Measurements from ENCODE around the gene FLNB.
A peak's percentile ranks its signal among the peaks of the same experiment; 100 is the strongest.

The FLNB gene

DNA sequence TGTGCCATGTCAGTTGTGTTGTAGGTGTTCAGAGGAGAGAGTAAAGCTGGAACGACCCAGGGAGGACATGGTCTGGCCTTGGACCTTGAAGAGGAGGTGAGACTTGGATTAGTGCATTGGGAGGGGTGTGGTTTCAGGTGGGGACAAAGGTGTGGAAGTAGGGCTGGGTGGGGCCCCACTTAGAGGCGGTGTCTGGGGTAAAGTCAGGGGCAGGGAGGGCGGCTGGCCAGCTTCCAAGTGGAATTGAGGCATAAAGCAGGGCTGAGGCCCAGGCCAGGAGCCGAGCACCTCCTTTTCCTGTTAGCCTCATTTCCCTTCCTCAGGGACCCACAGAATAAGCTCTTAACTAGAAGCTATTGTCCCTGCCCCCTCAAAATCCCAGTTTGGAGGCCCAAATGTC, 36.2 kb upstream of the FLNB start:
- Histone ChIP-seq H3K79me1 (replicated peaks; ENCODE audit: low read length, poor library complexity, severe bottlenecking) (no peaks in the 10 kb centered on the region), H2AK5ac (ENCODE audit: low read length, severe bottlenecking) (peak overlapping the region; percentile 69), H3K18ac (ENCODE audit: low read depth in 1 of 2, low read length in 2 of 2) (peak overlapping the region; percentile 64 to 81), H3K4ac (ENCODE audit: low read depth in 1 of 2, low read length in 2 of 2) (peak overlapping the region; percentile 59 to 71), H3K27me3 (ENCODE audit: control insufficient read depth in 1 of 2, insufficient read depth in 1 of 2, low read length in 2 of 2) (no peaks in the 10 kb centered on the region), H3K4me1 (ENCODE audit: control insufficient read depth, insufficient read depth, low read depth, low read length) (peaks cover 16% of the 10 kb centered on the region), H2BK120ac (ENCODE audit: low read depth, low read length) (peak overlapping the region; percentile 76), H2AFZ (ENCODE audit: low read depth, low read length) (no peak overlapping the region), H4K8ac (ENCODE audit: low read length) (peak overlapping the region; percentile 79), H3K9me3 (ENCODE audit: control insufficient read depth, low read length) (no peaks in the 10 kb centered on the region), H3K9ac (ENCODE audit: low read length) (no peak overlapping the region), H3K4me3 (ENCODE audit: insufficient read depth in 1 of 2, low read depth in 1 of 2, low read length in 2 of 2) (no peak overlapping the region), H3K14ac (ENCODE audit: low read length in 2 of 2) (no peak overlapping the region), H2BK12ac (ENCODE audit: low read length in 2 of 2) (peak overlapping the region; percentile 93 to 94), H4K91ac (ENCODE audit: low read length) (peak overlapping the region; percentile 95), H3K36me3 (ENCODE audit: control insufficient read depth in 1 of 2, insufficient read depth in 2 of 2, low read depth in 1 of 2, low read length in 2 of 2) (no peaks in the 10 kb centered on the region), H2BK15ac (ENCODE audit: low read depth, poor library complexity, severe bottlenecking) (peak overlapping the region; percentile 62), H2BK5ac (ENCODE audit: low read depth, low read length, poor library complexity, severe bottlenecking) (no peak overlapping the region), H3K23ac (ENCODE audit: low read length in 2 of 2) (no peak overlapping the region), H3K27ac (ENCODE audit: low read length, poor library complexity, severe bottlenecking) (no peak overlapping the region), H3K4me2 (ENCODE audit: low read length, poor library complexity, severe bottlenecking) (no peak overlapping the region)
- DNase-seq: no peak
- 72% methylated on average over 3 of the region's 4 CpGs for WGBS

DNA sequence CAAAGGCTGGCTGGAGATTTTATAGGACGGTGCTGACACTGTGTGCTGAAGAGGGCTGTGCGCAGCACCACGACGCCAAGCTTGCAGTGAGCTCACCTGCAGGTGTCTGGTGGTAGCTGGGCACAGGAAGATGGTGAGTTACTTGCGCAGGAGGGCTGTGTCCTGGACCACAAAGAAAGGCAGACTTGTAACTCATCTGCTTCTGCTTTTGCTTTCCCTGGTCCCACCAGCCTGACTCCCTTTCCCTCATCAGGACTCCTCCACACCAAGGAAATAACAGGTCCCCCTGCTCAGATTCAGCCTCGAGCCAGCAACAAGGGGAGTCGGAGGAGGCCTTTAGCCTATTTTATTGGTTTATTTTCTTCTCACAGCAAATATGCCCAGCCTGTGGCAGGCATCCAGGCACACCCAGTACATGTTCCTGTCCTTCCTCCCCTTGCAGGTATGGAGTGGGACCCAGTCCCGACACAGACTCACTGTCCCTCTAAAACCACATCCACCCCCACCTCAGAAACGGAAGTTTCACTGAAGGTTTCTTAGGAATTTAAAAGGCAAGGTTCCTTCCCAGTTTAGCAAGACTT, 35.6 kb upstream of the FLNB start:
- peak overlapping the region; percentile 54 for H2BK15ac ChIP-seq (ENCODE audit: low read depth, poor library complexity, severe bottlenecking)
- no peak overlapping the region for H2AK5ac ChIP-seq (ENCODE audit: low read length, severe bottlenecking)
- no peaks in the 10 kb centered on the region for H3K9me3 ChIP-seq (ENCODE audit: control insufficient read depth, low read length)
- no peak overlapping the region for H3K23ac ChIP-seq (ENCODE audit: low read length in 2 of 2)
- peak overlapping the region; percentile 52 for H4K8ac ChIP-seq (ENCODE audit: low read length)
- no peak for DNase-seq
- no peaks in the 10 kb centered on the region for H3K27me3 ChIP-seq (ENCODE audit: control insufficient read depth in 1 of 2, insufficient read depth in 1 of 2, low read length in 2 of 2)
- H3K27ac ChIP-seq (ENCODE audit: low read length, poor library complexity, severe bottlenecking): no peak overlapping the region
- no peak overlapping the region for H2AFZ ChIP-seq (ENCODE audit: low read depth, low read length)
- H4K91ac ChIP-seq (ENCODE audit: low read length): peak overlapping the region; percentile 88
- peaks cover 16% of the 10 kb centered on the region for H3K4me1 ChIP-seq (ENCODE audit: control insufficient read depth, insufficient read depth, low read depth, low read length)
- H2BK5ac ChIP-seq (ENCODE audit: low read depth, low read length, poor library complexity, severe bottlenecking): no peak overlapping the region
- peak overlapping the region; percentile 76 for H2BK120ac ChIP-seq (ENCODE audit: low read depth, low read length)
- no peaks in the 10 kb centered on the region for H3K79me1 ChIP-seq (replicated peaks; ENCODE audit: low read length, poor library complexity, severe bottlenecking)
- no peak overlapping the region for H3K4me3 ChIP-seq (ENCODE audit: insufficient read depth in 1 of 2, low read depth in 1 of 2, low read length in 2 of 2)
- no peaks in the 10 kb centered on the region for H3K36me3 ChIP-seq (ENCODE audit: control insufficient read depth in 1 of 2, insufficient read depth in 2 of 2, low read depth in 1 of 2, low read length in 2 of 2)
- H3K4ac ChIP-seq (ENCODE audit: low read depth in 1 of 2, low read length in 2 of 2): peak overlapping the region; percentile 2 to 47
- peak overlapping the region; percentile 59 to 71 for H2BK12ac ChIP-seq (ENCODE audit: low read length in 2 of 2)
- 79% methylated on average over 9 of the region's 9 CpGs for WGBS
- no peak overlapping the region for H3K14ac ChIP-seq (ENCODE audit: low read length in 2 of 2)
- H3K18ac ChIP-seq (ENCODE audit: low read depth in 1 of 2, low read length in 2 of 2): peak overlapping the region; percentile 51 to 64
- H3K9ac ChIP-seq (ENCODE audit: low read length): no peak overlapping the region
- no peak overlapping the region for H3K4me2 ChIP-seq (ENCODE audit: low read length, poor library complexity, severe bottlenecking)

DNA sequence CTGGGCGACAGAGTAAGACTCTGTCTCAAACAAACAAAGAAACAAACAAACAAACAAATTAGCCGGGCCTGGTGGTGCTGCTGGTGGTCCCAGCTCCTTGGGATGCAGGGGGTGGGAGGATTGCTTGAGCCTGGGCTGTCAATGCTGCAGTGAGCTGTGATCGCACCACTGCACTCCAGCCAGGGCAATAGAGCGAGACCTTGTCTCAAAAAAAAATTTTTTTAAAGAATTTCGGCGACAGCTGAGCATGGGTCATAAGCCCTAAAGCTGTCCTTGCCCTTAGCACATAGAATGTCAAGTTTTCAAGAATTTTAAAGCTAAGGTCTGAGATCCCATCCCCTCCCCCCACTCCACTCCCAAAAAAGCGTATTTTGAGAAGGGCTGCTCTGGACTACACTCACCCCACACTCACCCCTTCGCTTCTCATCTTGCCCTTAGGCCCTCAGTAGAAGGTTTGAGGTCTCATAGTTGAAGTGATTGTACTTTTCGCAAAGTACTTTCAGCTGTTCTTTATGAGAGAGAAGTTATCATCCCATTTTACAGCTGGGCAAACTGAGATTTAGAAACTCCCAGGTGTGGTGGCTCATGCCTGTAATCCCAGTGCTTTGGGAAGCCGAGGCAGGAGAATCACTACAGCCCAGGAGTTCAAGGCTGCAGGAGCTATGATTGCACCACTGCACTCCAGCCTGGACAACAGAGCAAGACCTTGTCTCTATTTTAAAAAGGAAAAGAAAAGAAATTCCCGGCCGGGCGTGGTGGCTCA, 34.3 kb upstream of the FLNB start:
- no peaks in the 10 kb centered on the region for H3K27me3 ChIP-seq (ENCODE audit: control insufficient read depth in 1 of 2, insufficient read depth in 1 of 2, low read length in 2 of 2)
- peak overlapping the region; percentile 80 for H2BK15ac ChIP-seq (ENCODE audit: low read depth, poor library complexity, severe bottlenecking)
- H3K4me1 ChIP-seq (ENCODE audit: control insufficient read depth, insufficient read depth, low read depth, low read length): peaks cover 21% of the 10 kb centered on the region
- DNase-seq: no peak
- peak overlapping the region; percentile 44 for H2AK5ac ChIP-seq (ENCODE audit: low read length, severe bottlenecking)
- no peaks in the 10 kb centered on the region for H3K9me3 ChIP-seq (ENCODE audit: control insufficient read depth, low read length)
- H2BK120ac ChIP-seq (ENCODE audit: low read depth, low read length): peak overlapping the region; percentile 54
- WGBS: 97% methylated on average over 12 of the region's 13 CpGs
- H3K79me1 ChIP-seq (replicated peaks; ENCODE audit: low read length, poor library complexity, severe bottlenecking): no peaks in the 10 kb centered on the region
- H3K27ac ChIP-seq (ENCODE audit: low read length, poor library complexity, severe bottlenecking): no peak overlapping the region
- H4K8ac ChIP-seq (ENCODE audit: low read length): peak overlapping the region; percentile 80
- H3K4ac ChIP-seq (ENCODE audit: low read depth in 1 of 2, low read length in 2 of 2): peak overlapping the region; percentile 35 to 71
- no peak overlapping the region for H3K4me2 ChIP-seq (ENCODE audit: low read length, poor library complexity, severe bottlenecking)
- no peak overlapping the region for H3K9ac ChIP-seq (ENCODE audit: low read length)
- no peak overlapping the region for H2BK5ac ChIP-seq (ENCODE audit: low read depth, low read length, poor library complexity, severe bottlenecking)
- H3K36me3 ChIP-seq (ENCODE audit: control insufficient read depth in 1 of 2, insufficient read depth in 2 of 2, low read depth in 1 of 2, low read length in 2 of 2): no peaks in the 10 kb centered on the region
- H3K23ac ChIP-seq (ENCODE audit: low read length in 2 of 2): no peak overlapping the region
- peak overlapping the region; percentile 90 to 92 for H2BK12ac ChIP-seq (ENCODE audit: low read length in 2 of 2)
- H4K91ac ChIP-seq (ENCODE audit: low read length): peak overlapping the region; percentile 80
- no peak overlapping the region for H2AFZ ChIP-seq (ENCODE audit: low read depth, low read length)
- peak overlapping the region; percentile 68 to 84 for H3K18ac ChIP-seq (ENCODE audit: low read depth in 1 of 2, low read length in 2 of 2)
- H3K14ac ChIP-seq (ENCODE audit: low read length in 2 of 2): no peak overlapping the region
- no peak overlapping the region for H3K4me3 ChIP-seq (ENCODE audit: insufficient read depth in 1 of 2, low read depth in 1 of 2, low read length in 2 of 2)

DNA sequence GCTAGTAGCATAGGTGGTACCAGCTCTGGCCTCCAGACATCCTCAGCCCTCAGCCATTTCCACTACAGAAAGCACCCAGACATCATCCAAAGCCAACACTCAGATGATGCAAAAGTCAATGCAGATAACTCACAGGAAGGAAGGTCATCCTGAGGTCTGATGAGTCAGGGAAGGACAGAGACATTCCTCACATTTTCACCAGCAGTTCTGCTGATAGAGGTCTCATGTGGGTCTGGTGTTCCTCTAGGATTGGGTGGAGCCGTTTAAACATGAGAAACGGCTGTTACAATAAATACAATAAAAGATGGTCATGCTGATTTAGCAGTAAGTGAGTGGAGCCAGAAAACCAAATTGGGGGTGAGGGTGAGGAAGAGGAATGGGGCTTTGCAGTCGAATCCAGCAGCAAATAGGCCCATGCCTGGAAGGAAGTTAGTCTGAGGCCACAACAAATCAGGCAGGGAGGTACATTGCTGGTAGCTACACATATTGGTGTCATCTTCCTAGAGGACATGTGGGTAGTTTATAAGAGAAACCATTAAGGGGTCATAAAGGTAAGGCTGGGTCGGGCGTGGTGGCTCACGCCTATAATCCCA, 33.3 kb upstream of the FLNB start:
- Histone ChIP-seq H3K27ac (ENCODE audit: low read length, poor library complexity, severe bottlenecking) (peak overlapping the region; percentile 48), H3K36me3 (ENCODE audit: control insufficient read depth in 1 of 2, insufficient read depth in 2 of 2, low read depth in 1 of 2, low read length in 2 of 2) (no peaks in the 10 kb centered on the region), H2AK5ac (ENCODE audit: low read length, severe bottlenecking) (peak overlapping the region; percentile 79), H3K18ac (ENCODE audit: low read depth in 1 of 2, low read length in 2 of 2) (peak overlapping the region; percentile 71 to 86), H3K4ac (ENCODE audit: low read depth in 1 of 2, low read length in 2 of 2) (peak overlapping the region; percentile 44 to 57), H2AFZ (ENCODE audit: low read depth, low read length) (no peak overlapping the region), H3K14ac (ENCODE audit: low read length in 2 of 2) (no peak overlapping the region), H4K8ac (ENCODE audit: low read length) (peak overlapping the region; percentile 59), H3K4me2 (ENCODE audit: low read length, poor library complexity, severe bottlenecking) (no peak overlapping the region), H3K4me3 (ENCODE audit: insufficient read depth in 1 of 2, low read depth in 1 of 2, low read length in 2 of 2) (no peak overlapping the region), H2BK15ac (ENCODE audit: low read depth, poor library complexity, severe bottlenecking) (no peak overlapping the region), H4K91ac (ENCODE audit: low read length) (peak overlapping the region; percentile 80), H3K27me3 (ENCODE audit: control insufficient read depth in 1 of 2, insufficient read depth in 1 of 2, low read length in 2 of 2) (no peaks in the 10 kb centered on the region), H3K9ac (ENCODE audit: low read length) (peak overlapping the region; percentile 39), H2BK5ac (ENCODE audit: low read depth, low read length, poor library complexity, severe bottlenecking) (no peak overlapping the region), H3K9me3 (ENCODE audit: control insufficient read depth, low read length) (no peaks in the 10 kb centered on the region), H3K23ac (ENCODE audit: low read length in 2 of 2) (no peak overlapping the region), H2BK120ac (ENCODE audit: low read depth, low read length) (peak overlapping the region; percentile 82), H3K79me1 (replicated peaks; ENCODE audit: low read length, poor library complexity, severe bottlenecking) (no peaks in the 10 kb centered on the region), H2BK12ac (ENCODE audit: low read length in 2 of 2) (peak overlapping the region; percentile 70 to 87), H3K4me1 (ENCODE audit: control insufficient read depth, insufficient read depth, low read depth, low read length) (peaks cover 18% of the 10 kb centered on the region)
- peak; percentile 97 for DNase-seq
- 6% methylated on average over 6 of the region's 6 CpGs for WGBS

Data from mesenchymal stem cell (in vitro differentiated cells and primary cell).